K562 treated with DMSO at 1 percent for 4 hours (cell line): ENCODE measurements around the gene SPAG4. TPM values are rescaled to one million over a fixed set of nuclear protein-coding genes. Genes with fewer than 3 reads are reported as not detected.

Source experiments
- total RNA-seq: library from RNA; unstranded; fragments of 300-600 nt; gene quantifications from 2 replicates; pipeline ENCODE4 v1.2.3, GENCODE V29; 2022; ENCODE audit not compliant: insufficient read depth

SPAG4 gene
- total RNA-seq = 4.2 and 7.1 TPM in 2 replicates

GRCh38 chr20:35615667-35616464 is at the start of gene SPAG4:
Gene SPAG4 (plus strand): TSS chr20:35615829. CDS start chr20:35616004, 175 bp downstream.

GRCh38 chr20:35664466-35665206 is 49.0 kb downstream of the SPAG4 start, which contains the start of the genes CPNE1 and RBM12:
Gene CPNE1 (minus strand): TSS chr20:35664900. CDS start chr20:35632923, 31,977 bp downstream.
Gene RBM12 (minus strand): TSS chr20:35664900. CDS start chr20:35655322, 9,578 bp downstream.

Other genes starting within 250 kb of the SPAG4 start
- 33.7 and 44.0 TPM in 2 replicates for gene UQCC1, start 203.9 kb upstream of the SPAG4 start, total RNA-seq
- gene GDF5, start 177.6 kb upstream of the SPAG4 start, total RNA-seq = not detected in 2 replicates
- 14.5 TPM in 2 replicates for gene CEP250, start 160.2 kb upstream of the SPAG4 start, total RNA-seq
- gene C20orf173, start 86.2 kb upstream of the SPAG4 start, total RNA-seq = not detected in 2 replicates
- 324 and 354 TPM in 2 replicates for gene ERGIC3, start 73.8 kb upstream of the SPAG4 start, total RNA-seq
- gene CPNE1, start 49.1 kb downstream of the SPAG4 start, total RNA-seq = 106 and 154 TPM in 2 replicates
- 15.1 and 19.4 TPM in 2 replicates for gene RBM12, start 49.1 kb downstream of the SPAG4 start, total RNA-seq
- 21.3 and 33.8 TPM in 2 replicates for gene NFS1, start 83.5 kb downstream of the SPAG4 start, total RNA-seq
- gene ROMO1, start 83.6 kb downstream of the SPAG4 start, total RNA-seq = 233 and 315 TPM in 2 replicates
- gene RBM39, start 126.4 kb downstream of the SPAG4 start, total RNA-seq = 98.0 and 181 TPM in 2 replicates
- 21.4 and 34.1 TPM in 2 replicates for gene PHF20, start 156.2 kb downstream of the SPAG4 start, total RNA-seq